H1 (cell line): ENCODE results near the gene MTAP.

Experiments
- CTCF ChIP-seq, 3 experiments: IDR thresholded peaks; 1 replicate in 2 of 3; 2 replicates in 1 of 3; pipeline versions ENCODE4 v1.5.1 to v1.6.1; 2011; ENCODE audit warnings: low read length in 3 of 3, mild to moderate bottlenecking in 3 of 3, inconsistent platforms in 2 of 3, low read depth in 1 of 3, moderate library complexity in 1 of 3; ENCODE audit not compliant: insufficient read depth in 1 of 3; ENCODE audit errors: control extremely low read depth in 1 of 3
- EP300 ChIP-seq, 2 experiments: IDR thresholded peaks; 1 replicate in 1 of 2; 2 replicates in 1 of 2; pipeline ENCODE4 v1.6.1; 2011 to 2012; ENCODE audit warnings: low read depth in 2 of 2, low read length in 2 of 2, mild to moderate bottlenecking in 2 of 2, borderline replicate concordance in 1 of 2, inconsistent platforms in 1 of 2, moderate library complexity in 1 of 2
- POLR2AphosphoS5 ChIP-seq: IDR thresholded peaks from 2 replicates; pipeline ENCODE4 v1.6.1; 2011; ENCODE audit warnings: low read depth, low read length

- TF ChIP-seq POLR2AphosphoS5, result no peak
- no peak for TF ChIP-seq CTCF (IDR thresholded peaks at IDR 0.05; ENCODE audit: control extremely low read depth in 1 of 3, insufficient read depth in 1 of 3, low read depth in 1 of 3, low read length in 3 of 3)
- TF ChIP-seq EP300 (IDR thresholded peaks at IDR 0.05; ENCODE audit: borderline replicate concordance in 1 of 2, low read depth in 2 of 2, low read length in 2 of 2), result no peak
These were observed 180.6 kb downstream of the MTAP start for GRCh38 chr9:21982861-21983560.
